GM06990 (cell line): ENCODE data around the gene FNDC3B.

Experiments
- DNase-seq: peaks from one replicate; pipeline ENCODE4 v3.0.0-alpha.2; 2011; ENCODE audit not compliant: insufficient read length; ENCODE audit errors: extremely low read depth
- H3K27me3 ChIP-seq: replicated peaks from 2 replicates; pipeline ENCODE4 v1.6.0; 2011; ENCODE audit warnings: low read length; ENCODE audit not compliant: control insufficient read depth, insufficient read depth
- H3K36me3 ChIP-seq: 2 replicates; pipeline ENCODE4 v1.5.1; 2011; ENCODE audit warnings: low read length; ENCODE audit not compliant: control insufficient read depth, insufficient read depth
- H3K4me3 ChIP-seq: replicated peaks from 2 replicates; pipeline ENCODE4 v1.5.1; 2011; ENCODE audit warnings: low read depth, mild to moderate bottlenecking, control low read depth, low read length
- TF ChIP-seq, protein P1 (sequence below): IDR thresholded peaks from 2 replicates; pipeline ENCODE4 v1.5.1; 2011; ENCODE audit warnings: low read length, control low read depth, mild to moderate bottlenecking, inconsistent platforms; ENCODE audit not compliant: insufficient read depth, poor library complexity, severe bottlenecking

FNDC3B gene

DNA sequence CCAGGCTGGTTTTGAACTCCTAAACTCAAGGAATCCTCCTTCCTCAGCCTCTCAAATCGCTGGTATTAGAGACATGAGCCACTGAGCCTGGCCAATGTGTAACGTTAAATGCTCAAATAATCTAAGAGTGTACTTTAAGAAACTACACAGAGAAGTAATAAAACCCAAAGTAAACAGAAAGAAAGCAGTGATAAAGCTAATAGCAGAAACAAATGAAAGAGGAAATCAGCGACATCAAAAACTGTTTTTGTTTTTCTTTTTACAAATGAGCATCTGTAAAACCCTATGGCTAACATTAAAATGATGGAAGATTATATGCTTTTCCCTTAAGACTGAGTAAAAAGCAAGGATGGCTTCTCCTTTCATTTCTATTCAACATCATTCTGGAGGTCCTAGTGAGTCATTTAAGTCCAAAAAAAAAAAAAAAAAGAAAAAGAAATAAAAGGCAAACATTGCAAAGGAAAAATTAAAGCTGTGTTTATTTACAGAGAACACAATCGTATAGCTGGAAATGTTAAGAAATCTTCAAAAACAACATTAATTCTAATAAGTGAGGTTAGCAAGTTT lies 36.8 kb upstream of the FNDC3B start:
- DNase-seq: no peak
- no peaks in the 10 kb centered on the region for H3K36me3 ChIP-seq
- H3K4me3 ChIP-seq: no peak overlapping the region
- TF ChIP-seq, protein P1, sequence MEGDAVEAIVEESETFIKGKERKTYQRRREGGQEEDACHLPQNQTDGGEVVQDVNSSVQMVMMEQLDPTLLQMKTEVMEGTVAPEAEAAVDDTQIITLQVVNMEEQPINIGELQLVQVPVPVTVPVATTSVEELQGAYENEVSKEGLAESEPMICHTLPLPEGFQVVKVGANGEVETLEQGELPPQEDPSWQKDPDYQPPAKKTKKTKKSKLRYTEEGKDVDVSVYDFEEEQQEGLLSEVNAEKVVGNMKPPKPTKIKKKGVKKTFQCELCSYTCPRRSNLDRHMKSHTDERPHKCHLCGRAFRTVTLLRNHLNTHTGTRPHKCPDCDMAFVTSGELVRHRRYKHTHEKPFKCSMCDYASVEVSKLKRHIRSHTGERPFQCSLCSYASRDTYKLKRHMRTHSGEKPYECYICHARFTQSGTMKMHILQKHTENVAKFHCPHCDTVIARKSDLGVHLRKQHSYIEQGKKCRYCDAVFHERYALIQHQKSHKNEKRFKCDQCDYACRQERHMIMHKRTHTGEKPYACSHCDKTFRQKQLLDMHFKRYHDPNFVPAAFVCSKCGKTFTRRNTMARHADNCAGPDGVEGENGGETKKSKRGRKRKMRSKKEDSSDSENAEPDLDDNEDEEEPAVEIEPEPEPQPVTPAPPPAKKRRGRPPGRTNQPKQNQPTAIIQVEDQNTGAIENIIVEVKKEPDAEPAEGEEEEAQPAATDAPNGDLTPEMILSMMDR: no peak
- no peaks in the 10 kb centered on the region for H3K27me3 ChIP-seq

DNA sequence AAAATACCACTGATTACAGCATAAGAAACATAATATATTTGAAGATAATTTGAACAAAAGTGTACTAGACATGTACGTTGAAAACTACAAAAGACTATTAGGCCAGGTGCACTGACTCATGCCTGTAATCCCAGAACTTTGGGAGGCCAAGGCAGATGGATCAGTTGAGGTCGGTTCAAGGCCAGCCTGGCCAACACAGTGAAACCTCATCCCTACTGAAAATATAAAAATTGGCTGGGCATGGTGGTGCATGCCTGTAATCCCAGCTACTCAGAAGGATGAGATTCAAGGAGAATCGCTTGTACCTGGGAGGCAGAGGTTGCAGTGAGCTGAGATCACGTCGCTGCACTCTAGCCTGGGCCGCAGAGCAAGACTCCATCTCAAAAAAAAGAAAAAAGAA lies 36.2 kb upstream of the FNDC3B start:
- no peaks in the 10 kb centered on the region for H3K27me3 ChIP-seq
- TF ChIP-seq, protein P1: no peak
- no peak overlapping the region for H3K4me3 ChIP-seq
- no peak for DNase-seq
- H3K36me3 ChIP-seq: no peaks in the 10 kb centered on the region

DNA sequence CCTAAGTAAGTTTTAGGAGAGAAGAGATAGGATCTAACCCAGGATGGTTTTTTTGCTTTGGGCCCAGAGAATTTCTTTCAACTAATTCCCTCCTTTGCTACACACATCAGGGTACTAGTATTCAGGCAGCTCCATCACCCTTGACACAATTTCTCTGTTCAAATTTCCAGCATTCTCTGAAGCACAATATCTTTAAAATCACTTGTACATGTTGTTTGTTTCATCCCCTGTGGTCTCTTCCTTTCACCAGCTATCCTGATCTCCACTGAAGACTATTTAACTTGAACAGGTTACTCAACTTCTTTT lies 32.4 kb upstream of the FNDC3B start:
- Histone ChIP-seq H3K4me3 (no peak overlapping the region), H3K36me3 (no peaks in the 10 kb centered on the region), H3K27me3 (no peaks in the 10 kb centered on the region)
- TF ChIP-seq, protein P1: no peak
- DNase-seq: no peak

DNA sequence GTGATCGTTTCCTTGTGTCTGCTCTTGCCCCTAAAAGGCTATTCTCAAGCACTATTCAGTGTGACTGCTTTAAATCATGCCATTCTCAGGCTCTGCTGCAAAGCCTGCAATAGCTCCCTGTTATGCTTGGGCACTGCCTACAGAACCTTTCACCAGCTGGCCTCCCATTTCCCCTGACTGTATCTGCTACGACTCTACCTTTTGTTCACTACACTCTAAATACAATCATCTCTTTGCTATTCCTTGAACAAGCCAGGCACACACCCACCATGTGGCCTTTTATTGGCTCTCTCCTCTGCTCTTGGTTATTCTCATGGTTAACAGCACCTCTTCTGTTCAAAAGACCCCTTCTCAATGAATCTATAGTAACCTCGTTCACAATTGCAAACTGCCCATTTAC lies 29.6 kb upstream of the FNDC3B start:
- no peaks in the 10 kb centered on the region; the same call in 1 of the 2 replicates for H3K27me3 ChIP-seq
- no peak overlapping the region for H3K4me3 ChIP-seq
- TF ChIP-seq, protein P1: no peak
- no peak for DNase-seq
- H3K36me3 ChIP-seq: no peaks in the 10 kb centered on the region

DNA sequence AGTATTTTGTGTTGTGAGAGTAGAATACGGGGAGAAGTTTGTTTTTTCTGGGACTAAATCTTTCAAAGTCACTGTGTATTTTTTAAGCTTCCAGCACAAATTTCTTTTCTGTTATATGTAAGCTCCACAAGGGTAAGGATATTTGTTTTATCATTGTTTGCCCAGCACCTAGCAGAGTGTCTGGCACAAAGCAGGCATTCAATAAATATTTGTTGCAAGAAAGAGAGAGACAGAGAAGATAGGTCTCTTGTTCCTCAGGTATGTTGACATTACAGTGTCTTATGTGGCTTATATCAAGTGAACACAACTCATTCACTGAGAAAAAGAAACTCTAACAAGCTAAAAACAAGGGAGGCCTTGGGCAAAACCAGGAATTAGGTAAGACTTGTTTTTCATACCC lies 26.6 kb upstream of the FNDC3B start:
- H3K4me3 ChIP-seq: no peak overlapping the region
- TF ChIP-seq, protein P1: no peak
- H3K27me3 ChIP-seq: no peaks in the 10 kb centered on the region; the same call in 1 of the 2 replicates
- DNase-seq: no peak
- no peaks in the 10 kb centered on the region for H3K36me3 ChIP-seq

DNA sequence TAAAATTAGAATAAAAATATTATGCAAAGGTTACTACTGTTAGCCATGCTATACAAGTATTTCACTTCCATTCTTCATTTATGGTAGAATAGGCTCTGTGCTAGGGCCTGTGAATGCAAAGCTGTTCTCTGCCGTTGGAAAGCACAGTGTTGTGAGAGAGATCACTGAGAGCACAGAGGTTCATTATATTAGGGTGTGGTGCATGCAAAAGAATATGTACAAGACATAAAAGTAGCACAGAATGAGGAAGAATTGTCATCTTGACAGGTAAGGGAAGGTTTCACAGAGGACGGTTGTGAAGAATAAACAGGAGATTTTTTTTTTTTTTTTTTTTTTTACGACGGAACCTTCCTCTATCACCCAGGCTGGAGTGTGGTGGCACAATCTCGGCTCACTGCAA lies 25.2 kb upstream of the FNDC3B start:
- TF ChIP-seq, protein P1: no peak
- H3K27me3 ChIP-seq: no peaks in the 10 kb centered on the region; the same call in 1 of the 2 replicates
- no peak for DNase-seq

More for the DNA sequence above, 25.2 kb upstream of the FNDC3B start:
- Histone ChIP-seq H3K4me3 (no peak overlapping the region), H3K36me3 (no peaks in the 10 kb centered on the region)
